Measurements from ENCODE around the gene FAM217B. TPM values are rescaled to one million over a fixed set of nuclear protein-coding genes. Genes with fewer than 3 reads are reported as not detected.
"Not testable (repeated sequence)": the region's sequence is repeated elsewhere in the genome, so short reads cannot be mapped to it uniquely, and the experiment has no call there.

The FAM217B gene
- total RNA-seq, 1 experiment from 2014 or later = 11.5 TPM

GRCh38 chr20:59938696-59939051 is 1.5 kb upstream of the FAM217B start:
- no peak for DNase-seq (ENCODE audit: low spot score)

- DNase-seq (ENCODE audit: low spot score) = no peak
Observed at GRCh38 chr20:59939052-59939878, 924 bp upstream of the FAM217B start.

DNA sequence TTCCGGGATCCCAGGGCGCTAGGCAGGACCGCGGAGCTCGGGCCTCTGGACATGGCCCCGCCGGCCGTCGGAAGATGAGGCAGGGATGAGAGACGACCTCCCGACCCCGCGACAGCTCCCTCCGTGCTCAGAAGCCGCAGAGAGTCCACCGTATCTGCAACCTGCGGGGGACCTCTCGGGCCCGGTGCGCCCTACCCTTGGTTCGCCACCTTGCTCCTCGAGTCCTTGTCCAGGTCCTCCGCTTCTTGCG is 385 bp upstream of the FAM217B start:
- DNase-seq (ENCODE audit: low spot score) = no peak

DNA sequence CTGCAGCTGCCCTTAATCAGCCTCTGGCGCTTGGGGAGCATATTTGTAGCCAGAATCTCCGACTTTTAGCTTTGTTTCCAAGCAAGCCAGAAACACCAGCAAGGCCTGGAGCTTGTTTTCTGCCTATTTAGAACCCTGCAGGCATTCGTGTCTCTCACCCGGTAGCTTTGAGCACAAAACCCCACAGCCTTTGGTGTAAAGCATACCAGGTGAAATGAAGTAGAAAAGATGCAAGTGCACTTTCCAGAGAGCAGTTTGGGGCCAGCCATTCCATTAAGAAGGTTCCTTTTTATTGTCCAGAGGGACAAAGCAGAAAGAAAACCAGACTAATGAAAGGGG is 736 bp downstream of the FAM217B start:
- no peak for DNase-seq (ENCODE audit: low spot score)

DNA sequence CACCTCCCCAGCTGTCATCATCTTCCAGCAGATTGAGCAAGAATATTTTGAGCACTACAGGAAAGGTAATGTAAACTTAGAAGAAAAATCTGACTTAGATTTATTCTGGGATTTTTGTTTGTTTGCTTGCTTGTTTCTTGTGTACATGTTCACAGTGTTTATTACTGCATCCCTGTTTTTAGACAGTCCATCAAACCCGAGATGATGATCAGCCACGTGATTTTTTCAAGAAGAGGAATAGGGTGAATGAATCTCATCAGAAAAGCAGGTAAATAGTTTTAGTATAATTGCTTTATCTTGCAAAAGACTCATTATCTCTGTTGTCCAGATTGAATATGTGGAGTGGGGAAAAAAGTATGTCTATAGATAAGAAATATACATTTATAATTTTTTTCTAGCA is 2.1 kb downstream of the FAM217B start:
- DNase-seq (ENCODE audit: low spot score) = no peak

- no peak for DNase-seq (ENCODE audit: low spot score)
Observed at GRCh38 chr20:59944726-59945125, 4.5 kb downstream of the FAM217B start.

GRCh38 chr20:59945175-59945574 is 5.0 kb downstream of the FAM217B start:
- no peak for DNase-seq (ENCODE audit: low spot score)

- no peak for DNase-seq (ENCODE audit: low spot score)
Observed at GRCh38 chr20:59945731-59946130, 5.5 kb downstream of the FAM217B start.

GRCh38 chr20:59947376-59947775 is 7.2 kb downstream of the FAM217B start:
- DNase-seq (ENCODE audit: low spot score) = no peak

DNA sequence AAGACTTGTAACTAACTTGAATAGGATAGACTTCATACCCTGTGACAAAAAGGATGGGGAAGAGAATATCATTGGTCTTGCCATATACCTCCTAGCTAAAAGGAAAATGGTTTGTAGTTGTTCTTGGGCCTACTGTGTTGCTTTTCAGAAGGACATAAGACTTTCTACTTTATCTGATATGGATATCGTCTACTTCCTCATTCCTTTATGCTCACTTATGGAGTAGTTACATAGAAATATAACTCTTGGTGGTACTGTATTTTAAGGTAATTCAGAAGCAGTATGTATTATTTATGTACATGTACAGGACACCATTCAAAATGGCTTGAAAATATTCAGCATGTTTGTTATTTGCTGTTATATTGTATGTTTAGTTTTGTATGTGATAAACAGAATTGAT is 8.0 kb downstream of the FAM217B start:
- DNase-seq (ENCODE audit: low spot score) = no peak

GRCh38 chr20:59948828-59949720 is 8.9 kb downstream of the FAM217B start:
- peak; percentile 47 for DNase-seq (ENCODE audit: low spot score)

DNA sequence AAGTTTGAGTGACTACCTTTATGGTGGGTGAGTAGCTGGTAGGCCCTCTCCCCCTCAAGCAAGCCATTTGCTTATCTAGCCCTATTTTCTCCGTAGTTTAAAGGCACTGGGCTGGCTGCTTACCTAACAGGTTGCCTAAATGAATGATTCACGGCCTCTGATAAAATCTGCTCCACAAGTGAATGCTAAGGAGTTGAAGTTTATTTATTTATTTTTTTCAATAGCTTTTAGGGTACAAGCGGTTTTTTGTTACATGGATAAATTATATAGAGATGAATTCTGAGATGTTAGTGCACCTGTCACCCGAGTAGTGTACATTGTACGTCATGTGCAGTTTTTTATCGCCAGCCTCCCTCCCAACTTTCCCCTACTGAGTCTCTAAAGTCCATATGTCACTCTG is 9.7 kb downstream of the FAM217B start:
- no peak for DNase-seq (ENCODE audit: low spot score)

- no peak for DNase-seq (ENCODE audit: low spot score)
Observed at GRCh38 chr20:59954718-59955117, 14.5 kb downstream of the FAM217B start.

GRCh38 chr20:59955131-59955796 is 15.1 kb downstream of the FAM217B start:
- peak; percentile 11 for DNase-seq (ENCODE audit: low spot score)

- not testable (repeated sequence) for DNase-seq (ENCODE audit: low spot score)
Observed at GRCh38 chr20:59957568-59957967, 17.4 kb downstream of the FAM217B start.

- DNase-seq (ENCODE audit: low spot score) = no peak
Observed at GRCh38 chr20:59958123-59958522, 17.9 kb downstream of the FAM217B start, which contains the start of gene CDH26. Gene CDH26, plus strand, starts transcription at chr20:59958423. Its CDS starts 304 bp downstream, at chr20:59958727.

DNA sequence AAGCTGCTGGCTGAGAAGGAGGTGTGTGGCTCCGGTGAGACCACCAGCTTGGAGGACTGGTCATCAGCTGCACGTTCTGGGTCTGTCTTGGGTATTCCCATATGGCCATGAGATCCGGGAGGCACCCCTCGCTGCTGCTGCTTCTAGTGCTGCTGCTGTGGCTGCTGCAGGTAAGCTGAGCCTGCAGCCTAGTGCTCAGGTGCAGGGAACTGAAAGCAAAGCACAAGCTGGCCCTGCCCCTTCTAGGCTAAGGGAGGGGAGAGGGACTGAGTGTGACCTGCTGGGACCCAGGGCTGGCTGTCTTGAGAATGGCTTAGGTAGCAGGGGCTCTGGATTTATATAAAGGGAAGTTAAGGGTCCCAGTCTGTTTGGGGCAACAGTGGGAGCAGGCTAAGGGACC is 18.4 kb downstream of the FAM217B start:
- DNase-seq (ENCODE audit: low spot score) = no peak

- no peak for DNase-seq (ENCODE audit: low spot score)
Observed at GRCh38 chr20:59961423-59961822, 21.2 kb downstream of the FAM217B start.

DNA sequence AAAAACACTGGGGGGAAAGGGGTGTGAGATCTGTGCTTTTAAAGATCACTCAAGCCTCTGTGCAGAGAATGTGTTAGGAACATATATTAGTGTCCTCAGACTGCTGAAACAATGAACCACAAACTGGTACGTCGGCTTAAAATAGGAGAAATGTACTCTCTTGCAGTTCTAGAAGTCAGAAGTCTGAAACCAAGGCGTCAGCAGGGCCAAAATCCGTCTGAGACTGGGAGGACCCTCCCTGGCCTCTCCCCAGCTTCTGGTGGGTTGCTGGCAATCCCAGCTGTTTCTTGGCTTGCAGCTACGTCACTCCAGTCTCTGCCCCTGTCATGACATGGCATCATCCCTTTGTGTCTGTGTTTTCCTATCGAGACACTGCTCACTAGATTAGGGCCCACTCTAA is 22.0 kb downstream of the FAM217B start:
- no peak for DNase-seq (ENCODE audit: low spot score)

- no peak for DNase-seq (ENCODE audit: low spot score)
Observed at GRCh38 chr20:59966428-59966827, 26.2 kb downstream of the FAM217B start.

- DNase-seq (ENCODE audit: low spot score) = no peak
Observed at GRCh38 chr20:59971428-59971827, 31.2 kb downstream of the FAM217B start.

DNA sequence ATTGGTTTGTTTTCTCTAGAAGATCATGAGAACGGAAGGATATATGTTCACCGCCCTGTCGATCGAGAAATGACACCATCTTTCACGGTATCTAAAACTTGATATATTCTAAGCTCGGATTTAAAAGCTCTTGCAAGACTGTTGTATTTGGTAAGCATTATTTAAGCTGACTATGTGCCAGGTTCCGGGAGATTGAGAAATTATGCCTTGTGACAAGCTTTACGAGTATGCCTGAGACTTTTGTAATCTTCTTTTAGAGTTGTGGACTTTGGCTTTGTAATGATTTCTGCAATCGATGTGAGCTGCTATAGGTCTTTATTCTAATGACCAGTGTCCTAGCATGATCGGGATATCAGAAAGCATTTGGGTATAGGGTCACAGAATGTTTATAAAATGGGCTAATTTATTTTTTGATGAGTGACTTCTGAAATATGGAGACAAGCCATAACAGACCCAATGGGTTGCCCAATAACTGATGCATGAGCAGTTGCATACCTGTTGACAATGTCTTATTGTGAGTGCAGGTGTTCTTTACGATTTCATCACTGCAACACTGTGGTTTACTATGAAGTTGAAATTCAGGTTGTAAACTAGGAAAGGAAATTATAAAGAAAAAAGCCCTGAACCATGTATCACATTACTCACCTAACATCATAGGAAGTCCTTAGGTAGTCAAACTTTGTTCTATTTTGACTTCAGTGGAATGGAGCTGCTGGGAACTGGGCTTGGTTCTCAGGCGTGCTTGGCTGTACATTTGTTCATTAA is 32.0 kb downstream of the FAM217B start:
- no peak for DNase-seq (ENCODE audit: low spot score)
